ENCODE data around the gene THUMPD1. TPM values are rescaled to one million over a fixed set of nuclear protein-coding genes. Genes with fewer than 3 reads are reported as not detected.
A peak's percentile ranks its signal among the peaks of the same experiment; 100 is the strongest.

Gene THUMPD1
- total RNA-seq, 1 donor from 2014 or later: 30.1 TPM

- Mint-ChIP-seq H3K4me1 (ENCODE audit: low read depth, unreplicated experiment) (peaks cover 3% of the 10 kb centered on the region), H3K9me3 (ENCODE audit: unreplicated experiment) (no peaks in the 10 kb centered on the region), H3K27me3 (ENCODE audit: unreplicated experiment) (peaks cover 2% of the 10 kb centered on the region), H3K36me3 (ENCODE audit: unreplicated experiment) (no peaks in the 10 kb centered on the region), H3K27ac (ENCODE audit: unreplicated experiment) (no peak overlapping the region), H3K4me3 (ENCODE audit: unreplicated experiment) (no peak overlapping the region)
- TF ChIP-seq CTCF (IDR thresholded peaks at IDR 0.05; ENCODE audit: partially characterized antibody, unreplicated experiment): no peak
- no peak for DNase-seq
Observed at GRCh38 chr16:20744922-20745440, 3.4 kb upstream of the THUMPD1 start.

- no peak overlapping the region for H3K27ac Mint-ChIP-seq (ENCODE audit: unreplicated experiment)
- H3K27me3 Mint-ChIP-seq (ENCODE audit: unreplicated experiment): peaks cover 2% of the 10 kb centered on the region
- H3K36me3 Mint-ChIP-seq (ENCODE audit: unreplicated experiment): no peaks in the 10 kb centered on the region
- no peak overlapping the region for H3K4me3 Mint-ChIP-seq (ENCODE audit: unreplicated experiment)
- H3K9me3 Mint-ChIP-seq (ENCODE audit: unreplicated experiment): no peaks in the 10 kb centered on the region
- H3K4me1 Mint-ChIP-seq (ENCODE audit: low read depth, unreplicated experiment): peaks cover 6% of the 10 kb centered on the region
- DNase-seq: no peak
- TF ChIP-seq CTCF (IDR thresholded peaks at IDR 0.05; ENCODE audit: partially characterized antibody, unreplicated experiment): no peak
Observed at GRCh38 chr16:20743591-20743990, 2.0 kb upstream of the THUMPD1 start.

- Mint-ChIP-seq H3K4me3 (ENCODE audit: unreplicated experiment) (peak overlapping the region; percentile 96), H3K27ac (ENCODE audit: unreplicated experiment) (peak overlapping the region; percentile 73), H3K36me3 (ENCODE audit: unreplicated experiment) (no peaks in the 10 kb centered on the region), H3K27me3 (ENCODE audit: unreplicated experiment) (peaks cover 2% of the 10 kb centered on the region), H3K4me1 (ENCODE audit: low read depth, unreplicated experiment) (peaks cover 6% of the 10 kb centered on the region), H3K9me3 (ENCODE audit: unreplicated experiment) (no peaks in the 10 kb centered on the region)
- DNase-seq: peak; percentile 88
- TF ChIP-seq CTCF (IDR thresholded peaks at IDR 0.05; ENCODE audit: partially characterized antibody, unreplicated experiment): no peak
Observed at GRCh38 chr16:20740901-20741521, 607 bp downstream of the THUMPD1 start.

- no peak overlapping the region for H3K27ac Mint-ChIP-seq (ENCODE audit: unreplicated experiment)
- TF ChIP-seq CTCF (IDR thresholded peaks at IDR 0.05; ENCODE audit: partially characterized antibody, unreplicated experiment): peak; percentile 28
- H3K4me1 Mint-ChIP-seq (ENCODE audit: low read depth, unreplicated experiment): peaks cover 6% of the 10 kb centered on the region
- no peaks in the 10 kb centered on the region for H3K9me3 Mint-ChIP-seq (ENCODE audit: unreplicated experiment)
- H3K27me3 Mint-ChIP-seq (ENCODE audit: unreplicated experiment): peaks cover 2% of the 10 kb centered on the region
- DNase-seq: no peak
- no peaks in the 10 kb centered on the region for H3K36me3 Mint-ChIP-seq (ENCODE audit: unreplicated experiment)
- H3K4me3 Mint-ChIP-seq (ENCODE audit: unreplicated experiment): peak overlapping the region; percentile 96
Observed at GRCh38 chr16:20740007-20740883, 1.4 kb downstream of the THUMPD1 start.

GRCh38 chr16:20735490-20735889 lies 6.1 kb downstream of the THUMPD1 start:
- no peak overlapping the region for H3K4me3 Mint-ChIP-seq (ENCODE audit: unreplicated experiment)
- peaks cover 5% of the 10 kb centered on the region for H3K4me1 Mint-ChIP-seq (ENCODE audit: low read depth, unreplicated experiment)
- no peaks in the 10 kb centered on the region for H3K27me3 Mint-ChIP-seq (ENCODE audit: unreplicated experiment)
- H3K36me3 Mint-ChIP-seq (ENCODE audit: unreplicated experiment): no peaks in the 10 kb centered on the region
- no peak for DNase-seq
- no peak for TF ChIP-seq CTCF (IDR thresholded peaks at IDR 0.05; ENCODE audit: partially characterized antibody, unreplicated experiment)
- no peak overlapping the region for H3K27ac Mint-ChIP-seq (ENCODE audit: unreplicated experiment)
- H3K9me3 Mint-ChIP-seq (ENCODE audit: unreplicated experiment): no peaks in the 10 kb centered on the region
